Upper lobe of left lung (tissue), 4 donors: Measurements from ENCODE around the gene FCSK.

ENCODE experiments used
- POLR2A ChIP-seq, 4 donors: fragments of 450-650 bp; IDR thresholded peaks; one replicate each; pipeline ENCODE4 v1.5.1; 2016 to 2017; ENCODE audit warnings: antibody characterized with exemption in 4 of 4, mild to moderate bottlenecking in 2 of 4
- POLR2AphosphoS5 ChIP-seq, 2 donors: sonication (generic); formaldehyde crosslinking; IDR thresholded peaks; one replicate each; pipeline ENCODE4 v1.5.1; 2017; ENCODE audit warnings: antibody characterized with exemption in 2 of 2
- TF ChIP-seq, protein P1 (sequence below), 6 experiments: fragments of 450-650 bp in 4 of 6; fragments of 200-600 bp in 2 of 6; sonication (generic) in 2 of 6; IDR thresholded peaks; one replicate each; pipeline ENCODE4 v1.5.1; 2016 to 2019; ENCODE audit warnings: antibody characterized with exemption in 6 of 6

DNA sequence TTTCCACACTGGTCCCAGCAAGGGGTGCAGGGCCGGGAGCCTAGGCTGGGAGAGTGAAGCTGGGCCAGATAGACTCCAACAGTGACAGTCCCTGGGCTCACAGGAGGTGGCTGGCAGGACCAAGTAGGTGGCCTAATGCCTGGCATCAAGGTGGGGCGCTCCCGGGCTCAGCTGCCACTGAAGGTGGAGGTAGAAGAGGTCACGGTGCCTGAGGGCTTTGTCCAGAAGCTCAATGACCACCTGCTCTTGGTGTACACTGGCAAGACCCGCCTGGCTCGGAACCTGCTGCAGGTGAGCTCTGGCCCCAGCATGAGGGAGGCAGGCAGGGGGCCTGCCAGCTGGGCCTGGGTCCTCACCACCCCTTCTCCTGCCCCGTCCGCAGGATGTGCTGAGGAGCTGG is 23.8 kb downstream of the FCSK start:
- TF ChIP-seq, protein P1, sequence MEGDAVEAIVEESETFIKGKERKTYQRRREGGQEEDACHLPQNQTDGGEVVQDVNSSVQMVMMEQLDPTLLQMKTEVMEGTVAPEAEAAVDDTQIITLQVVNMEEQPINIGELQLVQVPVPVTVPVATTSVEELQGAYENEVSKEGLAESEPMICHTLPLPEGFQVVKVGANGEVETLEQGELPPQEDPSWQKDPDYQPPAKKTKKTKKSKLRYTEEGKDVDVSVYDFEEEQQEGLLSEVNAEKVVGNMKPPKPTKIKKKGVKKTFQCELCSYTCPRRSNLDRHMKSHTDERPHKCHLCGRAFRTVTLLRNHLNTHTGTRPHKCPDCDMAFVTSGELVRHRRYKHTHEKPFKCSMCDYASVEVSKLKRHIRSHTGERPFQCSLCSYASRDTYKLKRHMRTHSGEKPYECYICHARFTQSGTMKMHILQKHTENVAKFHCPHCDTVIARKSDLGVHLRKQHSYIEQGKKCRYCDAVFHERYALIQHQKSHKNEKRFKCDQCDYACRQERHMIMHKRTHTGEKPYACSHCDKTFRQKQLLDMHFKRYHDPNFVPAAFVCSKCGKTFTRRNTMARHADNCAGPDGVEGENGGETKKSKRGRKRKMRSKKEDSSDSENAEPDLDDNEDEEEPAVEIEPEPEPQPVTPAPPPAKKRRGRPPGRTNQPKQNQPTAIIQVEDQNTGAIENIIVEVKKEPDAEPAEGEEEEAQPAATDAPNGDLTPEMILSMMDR (IDR thresholded peaks at IDR 0.05) = no peak
- TF ChIP-seq POLR2A (IDR thresholded peaks at IDR 0.05) = no peak
- TF ChIP-seq POLR2AphosphoS5 (IDR thresholded peaks at IDR 0.05) = no peak
